Astrocyte (in vitro differentiated cells and primary cell): ENCODE results near the gene TMEM62. TPM values are rescaled to one million over a fixed set of nuclear protein-coding genes. Genes with fewer than 3 reads are reported as not detected.
A peak's percentile ranks its signal among the peaks of the same experiment; 100 is the strongest.

ENCODE experiments used
- DNase-seq: peaks from one replicate; pipeline ENCODE4 v3.0.0-alpha.2; 2010; ENCODE audit warnings: low read depth
- FAIRE-seq: peaks from 2 replicates; lab custom pipeline; 2011; peaks lifted over from hg19 to GRCh38; lab: Jason Lieb, UNC
- H2AFZ ChIP-seq: 2 replicates; pipeline ENCODE4 v1.6.0; 2012; ENCODE audit warnings: low read depth, low read length, inconsistent platforms
- H3K27ac ChIP-seq: 2 replicates; pipeline ENCODE4 v1.5.1; 2011; ENCODE audit warnings: low read depth, low read length, inconsistent platforms
- H3K27me3 ChIP-seq: 2 replicates; pipeline ENCODE4 v1.6.0; 2011; ENCODE audit warnings: low read length, inconsistent platforms; ENCODE audit not compliant: insufficient read depth
- H3K36me3 ChIP-seq: 2 replicates; pipeline ENCODE4 v1.5.1; 2011; ENCODE audit warnings: low read length, inconsistent platforms; ENCODE audit not compliant: insufficient read depth
- H3K4me1 ChIP-seq: 2 replicates; pipeline ENCODE4 v1.5.1; 2011; ENCODE audit warnings: low read length, inconsistent platforms; ENCODE audit not compliant: insufficient read depth
- H3K4me2 ChIP-seq: 2 replicates; pipeline ENCODE4 v1.6.0; 2012; ENCODE audit warnings: low read length, inconsistent platforms
- H3K4me3 ChIP-seq: 2 replicates; pipeline ENCODE4 v1.5.1; 2011; ENCODE audit warnings: low read depth, mild to moderate bottlenecking, low read length, inconsistent platforms; ENCODE audit not compliant: insufficient read depth
- H3K79me2 ChIP-seq: 2 replicates; pipeline ENCODE4 v1.6.0; 2012; ENCODE audit warnings: mild to moderate bottlenecking, low read length, inconsistent platforms; ENCODE audit not compliant: insufficient read depth
- H3K9ac ChIP-seq: 2 replicates; pipeline ENCODE4 v1.6.0; 2012; ENCODE audit warnings: mild to moderate bottlenecking, low read length, inconsistent platforms
- H3K9me3 ChIP-seq: 2 replicates; pipeline ENCODE4 v1.5.1; 2012; ENCODE audit warnings: low read depth, mild to moderate bottlenecking, low read length, inconsistent platforms; ENCODE audit not compliant: insufficient read depth
- H4K20me1 ChIP-seq: 2 replicates; pipeline ENCODE4 v1.6.0; 2012; ENCODE audit warnings: low read length, inconsistent platforms; ENCODE audit not compliant: insufficient read depth
- H3K27ac Mint-ChIP-seq: one replicate; pipeline ENCODE4 v1.8.0; 2021; ENCODE audit warnings: mild to moderate bottlenecking, mixed read lengths; ENCODE audit not compliant: unreplicated experiment
- H3K27me3 Mint-ChIP-seq: one replicate; pipeline ENCODE4 v1.8.0; 2021; ENCODE audit warnings: low read depth, mixed read lengths; ENCODE audit not compliant: unreplicated experiment
- H3K36me3 Mint-ChIP-seq: one replicate; pipeline ENCODE4 v1.8.0; 2021; ENCODE audit warnings: low read depth, mixed read lengths; ENCODE audit not compliant: unreplicated experiment
- H3K4me1 Mint-ChIP-seq: one replicate; pipeline ENCODE4 v1.8.0; 2021; ENCODE audit warnings: low read depth, mixed read lengths; ENCODE audit not compliant: unreplicated experiment
- H3K4me3 Mint-ChIP-seq: one replicate; pipeline ENCODE4 v1.8.0; 2021; ENCODE audit warnings: mild to moderate bottlenecking, moderate library complexity, mixed read lengths; ENCODE audit not compliant: unreplicated experiment
- H3K9me3 Mint-ChIP-seq: one replicate; pipeline ENCODE4 v1.8.0; 2021; ENCODE audit warnings: mild to moderate bottlenecking, mixed read lengths; ENCODE audit not compliant: unreplicated experiment
- CTCF ChIP-seq: IDR thresholded peaks from 2 replicates; pipeline ENCODE4 v1.5.1; 2011; ENCODE audit warnings: low read depth, mild to moderate bottlenecking, inconsistent platforms, low read length, moderate library complexity; ENCODE audit not compliant: insufficient read depth
- EZH2 ChIP-seq: IDR thresholded peaks from 2 replicates; pipeline ENCODE4 v1.6.1; 2012; ENCODE audit warnings: mild to moderate bottlenecking, low read length, inconsistent platforms; ENCODE audit not compliant: insufficient read depth
- total RNA-seq: library from RNA; stranded (reverse); gene quantifications from 2 replicates; pipeline ENCODE4 v1.2.1, GENCODE V29; 2021

TMEM62 gene
- total RNA-seq, 1 donor from 2014 or later: 15.2 TPM

- no peaks in the 10 kb centered on the region for H3K27me3 ChIP-seq
- H3K36me3 ChIP-seq: peaks cover 11% of the 10 kb centered on the region
- peaks cover 9% of the 10 kb centered on the region for H3K4me1 ChIP-seq
- H3K4me3 Mint-ChIP-seq: no peak overlapping the region
- peaks cover 9% of the 10 kb centered on the region for H3K36me3 Mint-ChIP-seq
- H4K20me1 ChIP-seq: no peaks in the 10 kb centered on the region
- no peaks in the 10 kb centered on the region for H3K9me3 ChIP-seq
- FAIRE-seq: no peak
- H3K4me3 ChIP-seq: no peak overlapping the region
- H3K4me2 ChIP-seq: no peak overlapping the region
- TF ChIP-seq CTCF (peak; percentile 72), EZH2 (no peak)
- no peak overlapping the region for H3K27ac ChIP-seq
- H3K9ac ChIP-seq: no peak overlapping the region
- H3K27me3 Mint-ChIP-seq: no peaks in the 10 kb centered on the region
- H2AFZ ChIP-seq: no peak overlapping the region
- no peaks in the 10 kb centered on the region for H3K9me3 Mint-ChIP-seq
- H3K4me1 Mint-ChIP-seq: no peaks in the 10 kb centered on the region
- H3K79me2 ChIP-seq: no peaks in the 10 kb centered on the region
- DNase-seq: peak; percentile 36
- no peak overlapping the region for H3K27ac Mint-ChIP-seq
These were observed 54.3 kb downstream of the TMEM62 start for GRCh38 chr15:43187544-43188155.

- no peaks in the 10 kb centered on the region for H4K20me1 ChIP-seq
- no peak overlapping the region for H3K9ac ChIP-seq
- DNase-seq (no peak), FAIRE-seq (no peak)
- no peak overlapping the region for H3K27ac ChIP-seq
- no peak overlapping the region for H3K4me2 ChIP-seq
- Mint-ChIP-seq H3K4me3 (no peak overlapping the region), H3K27me3 (no peaks in the 10 kb centered on the region), H3K9me3 (no peaks in the 10 kb centered on the region), H3K36me3 (peaks cover 9% of the 10 kb centered on the region), H3K4me1 (no peaks in the 10 kb centered on the region), H3K27ac (no peak overlapping the region)
- H3K4me3 ChIP-seq: no peak overlapping the region
- no peak for TF ChIP-seq CTCF
- TF ChIP-seq EZH2: no peak
- no peaks in the 10 kb centered on the region for H3K9me3 ChIP-seq
- H3K79me2 ChIP-seq: no peaks in the 10 kb centered on the region
- peaks cover 9% of the 10 kb centered on the region for H3K4me1 ChIP-seq
- no peaks in the 10 kb centered on the region for H3K27me3 ChIP-seq
- peaks cover 15% of the 10 kb centered on the region for H3K36me3 ChIP-seq
- H2AFZ ChIP-seq: no peak overlapping the region
These were observed 55.9 kb downstream of the TMEM62 start for GRCh38 chr15:43189296-43189695.

- Histone ChIP-seq H3K9ac (no peak overlapping the region), H3K27me3 (no peaks in the 10 kb centered on the region), H3K9me3 (no peaks in the 10 kb centered on the region), H3K4me2 (peak overlapping the region; percentile 12), H3K4me3 (no peak overlapping the region), H3K27ac (no peak overlapping the region), H3K79me2 (no peaks in the 10 kb centered on the region), H3K4me1 (peaks cover 9% of the 10 kb centered on the region), H3K36me3 (peaks cover 15% of the 10 kb centered on the region), H4K20me1 (no peaks in the 10 kb centered on the region), H2AFZ (no peak overlapping the region)
- Mint-ChIP-seq H3K27ac (no peak overlapping the region), H3K36me3 (peaks cover 7% of the 10 kb centered on the region), H3K27me3 (no peaks in the 10 kb centered on the region), H3K4me1 (no peaks in the 10 kb centered on the region), H3K4me3 (no peak overlapping the region), H3K9me3 (no peaks in the 10 kb centered on the region)
- TF ChIP-seq EZH2: no peak
- TF ChIP-seq CTCF: no peak
- DNase-seq (peak; percentile 44), FAIRE-seq (no peak)
These were observed 56.8 kb downstream of the TMEM62 start for GRCh38 chr15:43190178-43190577.
